Caco-2 (cell line): ENCODE results near the gene SDR42E2. TPM values are rescaled to one million over a fixed set of nuclear protein-coding genes. Genes with fewer than 3 reads are reported as not detected.
A peak's percentile ranks its signal among the peaks of the same experiment; 100 is the strongest.

Experiments
- BruUV-seq: library from RNA; stranded (reverse); fragments of 400-500 nt; replicated peaks from 2 replicates; lab custom pipeline; 2021; lab: Mats Ljungman, UMichigan
- CTCF ChIA-PET: fragments of 300-600 bp; sonication (Branson Sonifier 250); formaldehyde crosslinking; loops from one replicate; lab custom pipeline; 2022; ENCODE audit warnings: antibody characterized with exemption; lab: Charles Lee
- POLR2A ChIA-PET: fragments of 300-600 bp; sonication (Branson Sonifier 250); formaldehyde crosslinking; loops from one replicate; lab custom pipeline; 2022; ENCODE audit warnings: antibody characterized with exemption; lab: Charles Lee
- DNase-seq, 2 experiments: peaks; one replicate each; pipeline versions ENCODE4 v3.0.0 to v3.0.0-alpha.2; 2020 to 2022
- H3K27me3 ChIP-seq: replicated peaks from 2 replicates; pipeline ENCODE4 v1.6.0; 2011; ENCODE audit warnings: low read length; ENCODE audit not compliant: control insufficient read depth, insufficient read depth
- H3K36me3 ChIP-seq: 2 replicates; pipeline ENCODE4 v1.5.1; 2011; ENCODE audit warnings: low read length; ENCODE audit not compliant: control insufficient read depth, insufficient read depth
- H3K4me1 ChIP-seq: fragments of 250-450 bp; sonication (Bioruptor Pico); 2 replicates; pipeline ENCODE4 v1.5.1; 2020; ENCODE audit warnings: mild to moderate bottlenecking
- H3K4me3 ChIP-seq: 2 replicates; pipeline ENCODE4 v1.5.1; 2011; ENCODE audit warnings: low read depth, mild to moderate bottlenecking, control low read depth, low read length
- H3K9me3 ChIP-seq: fragments of 250-450 bp; sonication (Bioruptor Pico); 2 replicates; pipeline ENCODE4 v1.5.1; 2020; ENCODE audit warnings: mild to moderate bottlenecking, moderate library complexity
- H3K27ac Mint-ChIP-seq: one replicate; pipeline ENCODE4 v1.8.0; 2022; ENCODE audit warnings: mixed read lengths; ENCODE audit not compliant: unreplicated experiment
- H3K27me3 Mint-ChIP-seq: one replicate; pipeline ENCODE4 v1.8.0; 2022; ENCODE audit warnings: mixed read lengths; ENCODE audit not compliant: insufficient read depth, unreplicated experiment
- H3K36me3 Mint-ChIP-seq: one replicate; pipeline ENCODE4 v1.8.0; 2022; ENCODE audit warnings: mild to moderate bottlenecking, mixed read lengths; ENCODE audit not compliant: insufficient read depth, unreplicated experiment
- H3K4me1 Mint-ChIP-seq: one replicate; pipeline ENCODE4 v1.8.0; 2022; ENCODE audit warnings: low read depth, mixed read lengths; ENCODE audit not compliant: unreplicated experiment
- H3K4me3 Mint-ChIP-seq: one replicate; pipeline ENCODE4 v1.8.0; 2022; ENCODE audit warnings: mild to moderate bottlenecking, moderate library complexity, mixed read lengths; ENCODE audit not compliant: unreplicated experiment
- H3K9me3 Mint-ChIP-seq: one replicate; pipeline ENCODE4 v1.8.0; 2022; ENCODE audit warnings: mixed read lengths; ENCODE audit not compliant: unreplicated experiment
- CTCF ChIP-seq, 2 experiments: fragments of 200-600 bp in 1 of 2; IDR thresholded peaks; 1 replicate in 1 of 2; 2 replicates in 1 of 2; pipeline versions ENCODE4 v1.5.1 to v1.8.0; 2011 to 2022; ENCODE audit warnings: antibody characterized with exemption in 1 of 2, control low read depth in 1 of 2, inconsistent platforms in 1 of 2, low read depth in 1 of 2, low read length in 1 of 2, mild to moderate bottlenecking in 1 of 2, moderate library complexity in 1 of 2; ENCODE audit not compliant: insufficient read depth in 1 of 2, severe bottlenecking in 1 of 2, unreplicated experiment in 1 of 2
- intact Hi-C: fragments of 100-400 bp; cut with micrococcal nuclease; formaldehyde crosslinking; loops from one replicate; pipeline ENCODE4 v1.10.0; 2022; ENCODE audit not compliant: unreplicated experiment
- total RNA-seq: library from RNA; stranded (reverse); gene quantifications from 2 replicates; pipeline ENCODE4 v1.2.3, GENCODE V29; 2022

Gene SDR42E2
- total RNA-seq, 1 experiment from 2014 or later: not detected

DNA sequence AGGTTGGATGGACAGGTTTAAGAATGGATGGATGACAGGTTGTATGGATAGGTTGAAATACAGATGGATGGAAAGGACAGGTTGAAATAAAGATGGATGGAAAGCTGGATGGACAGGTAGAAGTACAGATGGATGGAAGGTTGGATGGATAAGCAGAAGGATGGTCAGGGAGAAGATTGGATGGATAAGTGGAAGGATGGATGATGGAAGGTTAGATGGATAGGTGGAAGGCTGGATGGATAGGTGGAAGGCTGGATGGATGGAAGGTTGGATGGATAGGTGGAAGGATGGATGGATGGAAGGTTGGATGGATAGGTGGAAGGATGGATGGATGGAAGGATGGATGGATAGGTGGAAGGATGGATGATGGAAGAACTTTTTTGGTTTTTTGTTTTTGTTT lies 905 bp upstream of the SDR42E2 start:
- BruUV-seq: no TSS peak
- Histone ChIP-seq H3K4me1 (no peaks in the 10 kb centered on the region), H3K9me3 (no peaks in the 10 kb centered on the region), H3K27me3 (no peaks in the 10 kb centered on the region; the same call in none of the 2 replicates), H3K36me3 (no peaks in the 10 kb centered on the region), H3K4me3 (no peak overlapping the region)
- Mint-ChIP-seq H3K27me3 (peaks cover 6% of the 10 kb centered on the region), H3K27ac (no peak overlapping the region), H3K36me3 (no peaks in the 10 kb centered on the region), H3K4me1 (no peaks in the 10 kb centered on the region), H3K9me3 (peaks cover 11% of the 10 kb centered on the region), H3K4me3 (peak overlapping the region; percentile 8)
- intact Hi-C loops: no loop called here
- no peak for TF ChIP-seq CTCF (IDR thresholded peaks at IDR 0.05; ENCODE audit: insufficient read depth in 1 of 2, low read depth in 1 of 2, low read length in 1 of 2, severe bottlenecking in 1 of 2, unreplicated experiment in 1 of 2)
- no peak for DNase-seq
- ChIA-PET POLR2A (no interaction called here), CTCF (interaction anchor here (0.6 kb wide), 1 partner anchor 1020 kb away, joined by 3 read pairs; no protein-coding TSS in a partner anchor)

DNA sequence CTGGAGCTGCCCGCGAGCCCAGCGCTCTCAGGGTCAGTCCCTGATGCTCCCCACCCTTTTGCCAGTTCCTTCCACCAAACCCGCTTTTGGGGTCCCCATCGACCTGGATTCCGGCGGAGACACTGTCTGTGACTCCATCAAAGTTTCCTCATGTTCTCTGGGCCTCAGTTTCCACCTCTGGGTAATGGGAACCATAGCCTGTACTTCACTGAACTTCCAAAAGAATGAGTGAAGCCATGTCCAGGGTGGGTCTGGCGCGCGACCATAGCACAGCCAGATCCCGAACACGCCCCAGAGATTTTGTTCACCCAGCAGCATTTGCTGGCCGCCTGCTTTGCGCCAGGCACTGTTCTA lies 327 bp downstream of the SDR42E2 start:
- no peaks in the 10 kb centered on the region for H3K36me3 ChIP-seq
- ChIA-PET POLR2A (no interaction called here), CTCF (no interaction called here)
- H3K36me3 Mint-ChIP-seq: no peaks in the 10 kb centered on the region
- peak overlapping the region; percentile 17; the same call in 1 of the 2 replicates for H3K4me3 ChIP-seq
- H3K4me1 ChIP-seq: no peaks in the 10 kb centered on the region
- no TSS peak for BruUV-seq
- H3K4me1 Mint-ChIP-seq: no peaks in the 10 kb centered on the region
- peaks cover 6% of the 10 kb centered on the region for H3K27me3 Mint-ChIP-seq
- intact Hi-C loops: no loop called here
- DNase-seq: no peak
- H3K4me3 Mint-ChIP-seq: peak overlapping the region; percentile 25
- no peak for TF ChIP-seq CTCF (IDR thresholded peaks at IDR 0.05; ENCODE audit: insufficient read depth in 1 of 2, low read depth in 1 of 2, low read length in 1 of 2, severe bottlenecking in 1 of 2, unreplicated experiment in 1 of 2)
- H3K27me3 ChIP-seq: no peaks in the 10 kb centered on the region; the same call in none of the 2 replicates
- H3K27ac Mint-ChIP-seq: no peak overlapping the region
- H3K9me3 ChIP-seq: no peaks in the 10 kb centered on the region
- peaks cover 11% of the 10 kb centered on the region for H3K9me3 Mint-ChIP-seq

DNA sequence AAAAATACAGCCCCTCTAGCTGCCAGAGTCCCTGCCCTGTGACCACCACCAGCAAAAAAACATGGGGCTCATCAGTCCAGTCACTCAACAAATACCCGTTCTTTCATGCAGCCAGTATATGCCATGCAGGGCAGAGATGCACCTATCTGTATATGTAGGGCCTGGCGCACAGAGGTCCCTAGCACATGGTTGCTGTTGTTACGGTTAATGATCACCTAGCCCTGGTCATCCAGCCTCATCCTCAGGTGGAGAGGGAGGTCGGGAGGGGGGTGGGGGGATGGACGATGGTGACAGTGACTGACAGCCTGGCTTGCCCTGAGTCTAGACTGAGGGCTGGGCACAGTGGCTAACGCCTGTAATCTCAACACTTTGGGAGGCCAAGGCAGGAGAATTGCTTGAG lies 1.5 kb downstream of the SDR42E2 start:
- Mint-ChIP-seq H3K4me3 (no peak overlapping the region), H3K36me3 (no peaks in the 10 kb centered on the region), H3K27ac (no peak overlapping the region), H3K9me3 (peaks cover 11% of the 10 kb centered on the region), H3K27me3 (peaks cover 6% of the 10 kb centered on the region), H3K4me1 (no peaks in the 10 kb centered on the region)
- DNase-seq: no peak
- intact Hi-C loops: no loop called here
- no peak overlapping the region for H3K4me3 ChIP-seq
- no TSS peak for BruUV-seq
- TF ChIP-seq CTCF (IDR thresholded peaks at IDR 0.05; ENCODE audit: insufficient read depth in 1 of 2, low read depth in 1 of 2, low read length in 1 of 2, severe bottlenecking in 1 of 2, unreplicated experiment in 1 of 2): no peak
- no peaks in the 10 kb centered on the region; the same call in none of the 2 replicates for H3K27me3 ChIP-seq
- ChIA-PET CTCF (no interaction called here), POLR2A (no interaction called here)
- no peaks in the 10 kb centered on the region for H3K4me1 ChIP-seq
- no peaks in the 10 kb centered on the region for H3K36me3 ChIP-seq
- no peaks in the 10 kb centered on the region for H3K9me3 ChIP-seq
